HEK293T (cell line): ENCODE results near the gene PTH2.

Experiments used
- BHLHE40 ChIP-seq: fragments of 450-650 bp; IDR thresholded peaks from 2 replicates; pipeline ENCODE4 v1.6.1; 2016; ENCODE audit warnings: mild to moderate bottlenecking, moderate library complexity, borderline replicate concordance
- CTBP1 ChIP-seq: fragments of 450-650 bp; IDR thresholded peaks from 2 replicates; pipeline ENCODE4 v1.6.1; 2016; ENCODE audit warnings: borderline replicate concordance
- ELF4 ChIP-seq: fragments of 450-650 bp; IDR thresholded peaks from 2 replicates; pipeline ENCODE4 v1.6.1; 2017; ENCODE audit warnings: antibody characterized with exemption
- FOXA1 ChIP-seq: fragments of 450-650 bp; IDR thresholded peaks from 2 replicates; pipeline ENCODE4 v1.6.1; 2016; ENCODE audit warnings: mild to moderate bottlenecking
- FOXK2 ChIP-seq: fragments of 450-650 bp; IDR thresholded peaks from 2 replicates; pipeline ENCODE4 v1.6.1; 2016; ENCODE audit warnings: mild to moderate bottlenecking
- FOXM1 ChIP-seq: fragments of 450-650 bp; IDR thresholded peaks from 2 replicates; pipeline ENCODE4 v1.6.1; 2017; ENCODE audit warnings: mild to moderate bottlenecking, borderline replicate concordance
- L3MBTL2 ChIP-seq: fragments of 450-650 bp; conservative IDR thresholded peaks from 2 replicates; pipeline ENCODE4 v1.6.1; 2016; ENCODE audit warnings: mild to moderate bottlenecking
- LEF1 ChIP-seq: fragments of 450-650 bp; IDR thresholded peaks from 2 replicates; pipeline ENCODE4 v1.6.1; 2017; ENCODE audit warnings: mild to moderate bottlenecking, borderline replicate concordance
- NFRKB ChIP-seq: fragments of 450-650 bp; IDR thresholded peaks from 2 replicates; pipeline ENCODE4 v1.6.1; 2016; ENCODE audit warnings: mild to moderate bottlenecking, moderate library complexity
- SP1 ChIP-seq: fragments of 450-650 bp; IDR thresholded peaks from 2 replicates; pipeline ENCODE4 v1.6.1; 2017
- ZNF384 ChIP-seq: fragments of 450-650 bp; IDR thresholded peaks from 2 replicates; pipeline ENCODE4 v1.6.1; 2016

GRCh38 chr19:49415102-49415809 lies 8.0 kb downstream of the PTH2 start:
- TF ChIP-seq BHLHE40 (no peak), FOXM1 (no peak), L3MBTL2 (no peak), ELF4 (no peak), FOXK2 (no peak), LEF1 (no peak), SP1 (no peak), FOXA1 (no peak), NFRKB (no peak), ZNF384 (no peak), CTBP1 (no peak)
